GM06990 (cell line): Measurements from ENCODE around the gene ZSCAN29.
A peak's percentile ranks its signal among the peaks of the same experiment; 100 is the strongest.

Experiments
- DNase-seq: peaks from one replicate; pipeline ENCODE4 v3.0.0-alpha.2; 2011; ENCODE audit not compliant: insufficient read length; ENCODE audit errors: extremely low read depth
- H3K27me3 ChIP-seq: replicated peaks from 2 replicates; pipeline ENCODE4 v1.6.0; 2011; ENCODE audit warnings: low read length; ENCODE audit not compliant: control insufficient read depth, insufficient read depth
- H3K36me3 ChIP-seq: 2 replicates; pipeline ENCODE4 v1.5.1; 2011; ENCODE audit warnings: low read length; ENCODE audit not compliant: control insufficient read depth, insufficient read depth
- H3K4me3 ChIP-seq: replicated peaks from 2 replicates; pipeline ENCODE4 v1.5.1; 2011; ENCODE audit warnings: low read depth, mild to moderate bottlenecking, control low read depth, low read length
- TF ChIP-seq, protein P1 (sequence below): IDR thresholded peaks from 2 replicates; pipeline ENCODE4 v1.5.1; 2011; ENCODE audit warnings: low read length, control low read depth, mild to moderate bottlenecking, inconsistent platforms; ENCODE audit not compliant: insufficient read depth, poor library complexity, severe bottlenecking

Gene ZSCAN29

GRCh38 chr15:43370975-43371974 lies at the start of gene ZSCAN29, which contains the start of gene TUBGCP4:
Gene ZSCAN29, minus strand, starts transcription at chr15:43371043. Its CDS starts 1,130 bp downstream, at chr15:43369913.
Gene TUBGCP4, plus strand, starts transcription at chr15:43371101. Its CDS starts 254 bp downstream, at chr15:43371355.
- TF ChIP-seq, protein P1, sequence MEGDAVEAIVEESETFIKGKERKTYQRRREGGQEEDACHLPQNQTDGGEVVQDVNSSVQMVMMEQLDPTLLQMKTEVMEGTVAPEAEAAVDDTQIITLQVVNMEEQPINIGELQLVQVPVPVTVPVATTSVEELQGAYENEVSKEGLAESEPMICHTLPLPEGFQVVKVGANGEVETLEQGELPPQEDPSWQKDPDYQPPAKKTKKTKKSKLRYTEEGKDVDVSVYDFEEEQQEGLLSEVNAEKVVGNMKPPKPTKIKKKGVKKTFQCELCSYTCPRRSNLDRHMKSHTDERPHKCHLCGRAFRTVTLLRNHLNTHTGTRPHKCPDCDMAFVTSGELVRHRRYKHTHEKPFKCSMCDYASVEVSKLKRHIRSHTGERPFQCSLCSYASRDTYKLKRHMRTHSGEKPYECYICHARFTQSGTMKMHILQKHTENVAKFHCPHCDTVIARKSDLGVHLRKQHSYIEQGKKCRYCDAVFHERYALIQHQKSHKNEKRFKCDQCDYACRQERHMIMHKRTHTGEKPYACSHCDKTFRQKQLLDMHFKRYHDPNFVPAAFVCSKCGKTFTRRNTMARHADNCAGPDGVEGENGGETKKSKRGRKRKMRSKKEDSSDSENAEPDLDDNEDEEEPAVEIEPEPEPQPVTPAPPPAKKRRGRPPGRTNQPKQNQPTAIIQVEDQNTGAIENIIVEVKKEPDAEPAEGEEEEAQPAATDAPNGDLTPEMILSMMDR: peak; percentile 74
- H3K36me3 ChIP-seq: no peaks in the 10 kb centered on the region; the same call in 1 of the 2 replicates
- DNase-seq: peak; percentile 92
- no peaks in the 10 kb centered on the region for H3K27me3 ChIP-seq
- peak within 1 kb of the TSS; percentile 96 for H3K4me3 ChIP-seq

- Histone ChIP-seq H3K4me3 (no peak overlapping the region), H3K36me3 (peaks cover 24% of the 10 kb centered on the region), H3K27me3 (no peaks in the 10 kb centered on the region)
- DNase-seq: no peak
- TF ChIP-seq, protein P1: no peak
These were observed 49.6 kb upstream of the ZSCAN29 start for GRCh38 chr15:43420435-43420834.

GRCh38 chr15:43414196-43414595 lies 43.4 kb upstream of the ZSCAN29 start:
- Histone ChIP-seq H3K36me3 (peaks cover 24% of the 10 kb centered on the region), H3K27me3 (no peaks in the 10 kb centered on the region), H3K4me3 (no peak overlapping the region)
- TF ChIP-seq, protein P1: no peak
- DNase-seq: no peak

GRCh38 chr15:43412096-43412495 lies 41.3 kb upstream of the ZSCAN29 start:
- H3K27me3 ChIP-seq: no peaks in the 10 kb centered on the region
- H3K4me3 ChIP-seq: no peak overlapping the region
- H3K36me3 ChIP-seq: peaks cover 30% of the 10 kb centered on the region
- TF ChIP-seq, protein P1: no peak
- DNase-seq: no peak

DNA sequence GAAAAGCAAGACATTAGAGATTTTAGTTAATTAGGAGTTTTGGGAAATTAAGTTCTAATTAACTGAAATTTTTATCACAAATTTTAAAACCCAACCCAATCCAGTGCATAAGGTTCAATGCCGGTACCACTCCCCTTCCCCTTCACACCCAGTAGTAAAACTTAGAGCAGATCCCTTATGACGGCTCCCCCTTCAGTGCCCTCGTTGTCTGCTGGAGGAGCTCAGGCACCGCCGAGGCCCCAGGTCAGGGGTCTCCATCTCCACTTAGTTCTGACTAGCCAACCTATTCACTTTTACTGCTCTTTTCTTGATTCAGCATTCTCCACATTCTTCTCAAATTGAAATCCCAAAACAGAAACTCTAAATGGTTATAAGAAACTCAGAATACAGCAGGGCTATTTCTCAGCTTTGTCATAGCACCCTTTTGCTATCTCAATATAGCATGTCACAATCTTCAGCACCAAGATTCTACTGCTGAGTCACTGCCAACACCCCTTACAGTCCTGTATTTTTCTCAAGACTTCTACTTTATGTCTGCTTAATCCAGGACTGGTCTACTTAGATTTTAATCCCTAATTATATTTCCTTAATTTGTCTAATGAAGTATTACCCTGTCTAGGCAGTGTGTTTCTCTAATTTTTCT lies 39.9 kb upstream of the ZSCAN29 start:
- peaks cover 30% of the 10 kb centered on the region for H3K36me3 ChIP-seq
- DNase-seq: no peak
- H3K4me3 ChIP-seq: no peak overlapping the region
- no peaks in the 10 kb centered on the region for H3K27me3 ChIP-seq
- TF ChIP-seq, protein P1: no peak
